Measurements from ENCODE around the gene SMIM20.
"Not testable (repeated sequence)": the region's sequence is repeated elsewhere in the genome, so short reads cannot be mapped to it uniquely, and the experiment has no call there.

Gene SMIM20

GRCh38 chr4:25913851-25914669, at the start of gene SMIM20:
TSS of gene SMIM20 (plus strand) at chr4:25914220. CDS start at chr4:25914314, 94 bp downstream.
- peak within 1 kb of the TSS; percentile 87 for H3K27ac ChIP-seq
- no peak for TF ChIP-seq CTCF (conservative IDR thresholded peaks at IDR 0.05)

- no peak for TF ChIP-seq CTCF (conservative IDR thresholded peaks at IDR 0.05)
- no peak overlapping the region for H3K27ac ChIP-seq
Measured at GRCh38 chr4:25865586-25865985, 48.4 kb upstream of the SMIM20 start.

- not testable (repeated sequence) for H3K27ac ChIP-seq
Measured at GRCh38 chr4:25866401-25866800, 47.6 kb upstream of the SMIM20 start.

- no peak for TF ChIP-seq CTCF (conservative IDR thresholded peaks at IDR 0.05)
- H3K27ac ChIP-seq = no peak overlapping the region
Measured at GRCh38 chr4:25867781-25868294, 46.2 kb upstream of the SMIM20 start.

GRCh38 chr4:25870081-25870480, 43.9 kb upstream of the SMIM20 start:
- no peak for TF ChIP-seq CTCF (conservative IDR thresholded peaks at IDR 0.05)
- no peak overlapping the region for H3K27ac ChIP-seq

- TF ChIP-seq CTCF (conservative IDR thresholded peaks at IDR 0.05) = no peak
- H3K27ac ChIP-seq = peak overlapping the region; percentile 28; the same call in 1 of the 2 replicates
Measured at GRCh38 chr4:25872851-25873631, 41.0 kb upstream of the SMIM20 start.

GRCh38 chr4:25873632-25874129, 40.3 kb upstream of the SMIM20 start:
- peak overlapping the region; percentile 28; the same call in 1 of the 2 replicates for H3K27ac ChIP-seq
- TF ChIP-seq CTCF (conservative IDR thresholded peaks at IDR 0.05) = no peak

Data from VCaP (cell line).